Measurements from ENCODE around the gene SLC6A7. TPM values are rescaled to one million over a fixed set of nuclear protein-coding genes. Genes with fewer than 3 reads are reported as not detected.

SLC6A7 gene
- polyA plus RNA-seq, 6 donors from 2014 or later, result not detected

DNA sequence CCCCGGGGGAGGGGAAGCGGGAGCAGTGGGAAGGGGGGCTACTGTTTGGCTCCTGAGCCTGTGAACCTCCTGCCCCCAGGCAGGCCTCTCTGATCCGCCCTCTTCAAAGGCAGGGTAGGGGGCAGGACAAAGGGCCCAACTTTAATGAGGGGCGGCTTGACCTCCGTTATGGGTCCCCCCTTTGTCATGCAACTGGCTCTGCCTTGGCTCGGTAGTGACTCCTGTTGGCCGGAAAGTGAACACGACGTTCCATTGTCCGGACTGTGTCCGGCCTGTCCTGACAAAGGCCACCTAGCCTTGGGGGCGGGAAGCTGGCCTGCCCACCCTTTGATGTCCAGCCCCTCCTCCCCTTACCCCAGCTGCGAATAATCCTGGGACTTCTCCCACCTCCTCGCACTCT lies 22.0 kb upstream of the SLC6A7 start:
- Mint-ChIP-seq H3K36me3 (no peaks in the 10 kb centered on the region), H3K4me3 (no peak overlapping the region), H3K27me3 (peaks cover 42 to 72% (median 66%) of the 10 kb centered on the region in 3 donors), H3K9me3 (peaks cover 0 to 2% (median 0%) of the 10 kb centered on the region in 7 donors), H3K27ac (no peak overlapping the region), H3K4me1 (peaks cover 3 to 5% (median 3%) of the 10 kb centered on the region in 3 donors)
- no peak for DNase-seq
- no peak for ATAC-seq (ENCODE audit: low read depth in 2 of 2)

DNA sequence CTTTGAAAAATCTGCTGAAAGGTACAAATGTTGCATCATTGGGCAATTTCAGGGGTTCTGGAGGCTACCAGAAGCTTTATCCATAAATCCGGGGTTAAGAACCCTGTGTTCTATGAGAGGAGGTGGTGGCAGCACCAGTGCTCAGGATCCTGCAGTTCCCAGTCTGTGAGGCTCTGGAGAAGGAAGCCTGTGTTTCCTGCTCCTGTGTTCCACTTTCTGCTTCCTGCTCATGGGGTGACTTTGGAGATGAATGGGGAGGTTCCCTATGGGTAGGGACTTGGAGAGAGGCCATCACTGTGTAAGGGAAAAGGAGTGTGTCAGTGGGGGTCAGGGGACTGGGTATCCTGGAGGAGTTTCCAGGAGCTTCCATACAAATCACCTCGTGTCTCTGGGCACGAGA lies 21.0 kb upstream of the SLC6A7 start:
- ATAC-seq (ENCODE audit: low read depth in 2 of 2) (no peak), DNase-seq (no peak)
- Mint-ChIP-seq H3K27me3 (peaks cover 51 to 80% (median 74%) of the 10 kb centered on the region in 3 donors), H3K4me3 (no peak overlapping the region), H3K9me3 (peaks cover 0 to 2% (median 0%) of the 10 kb centered on the region in 7 donors), H3K36me3 (no peaks in the 10 kb centered on the region), H3K4me1 (peaks cover 3 to 5% (median 3%) of the 10 kb centered on the region in 3 donors), H3K27ac (peak overlapping the region in 1 of 6 donors; percentile 26)

DNA sequence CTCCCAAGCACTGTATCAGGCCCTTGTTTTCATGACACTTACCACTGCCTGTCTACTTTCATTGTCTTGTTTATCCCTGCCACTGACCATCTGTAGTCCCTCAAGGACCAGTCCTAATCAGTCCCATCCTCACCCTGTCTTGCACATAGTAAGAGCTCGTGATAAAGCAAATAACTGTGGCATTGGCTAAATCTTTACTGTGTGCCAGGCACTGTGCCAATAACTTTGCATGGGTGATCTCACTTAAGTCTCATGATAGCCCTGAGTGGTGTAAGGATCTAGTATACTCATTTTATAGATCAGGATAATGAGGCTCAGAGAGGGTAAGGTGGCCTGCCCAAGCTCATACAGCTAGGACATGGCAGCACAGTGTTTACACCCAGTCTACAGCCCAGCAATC lies 17.7 kb upstream of the SLC6A7 start:
- Mint-ChIP-seq H3K36me3 (no peaks in the 10 kb centered on the region), H3K27me3 (peaks cover 37 to 76% (median 65%) of the 10 kb centered on the region in 3 donors), H3K4me1 (peaks cover 3 to 5% (median 3%) of the 10 kb centered on the region in 3 donors), H3K27ac (peak overlapping the region in 1 of 6 donors; percentile 82), H3K4me3 (peak overlapping the region in 1 of 8 donors; percentile 20), H3K9me3 (peaks cover 0 to 2% (median 0%) of the 10 kb centered on the region in 7 donors)
- ATAC-seq (ENCODE audit: low read depth in 2 of 2) (no peak), DNase-seq (no peak)

DNA sequence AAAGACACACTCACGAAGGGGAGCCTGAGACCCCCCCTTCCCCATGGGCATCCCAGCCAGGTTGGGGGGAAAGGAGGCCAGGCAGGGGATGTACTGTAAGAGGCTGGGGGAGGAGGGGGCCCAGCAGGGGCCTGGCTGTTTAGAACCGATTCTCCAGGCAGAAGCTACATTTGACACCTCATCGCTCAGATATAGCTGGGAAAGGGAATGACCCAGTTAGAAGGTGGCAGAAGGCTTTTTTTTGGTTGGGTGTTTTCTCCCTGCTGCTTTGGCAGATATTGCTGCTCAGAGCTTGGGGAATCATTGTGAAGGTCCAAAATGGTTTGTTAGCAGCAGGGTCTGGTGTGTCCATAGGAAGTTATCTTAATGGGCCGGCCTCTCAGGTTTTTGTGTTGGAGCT lies 17.3 kb upstream of the SLC6A7 start:
- Mint-ChIP-seq H3K27me3 (peaks cover 34 to 72% (median 62%) of the 10 kb centered on the region in 3 donors), H3K27ac (no peak overlapping the region), H3K4me1 (peaks cover under 1 to 2% (median under 1%) of the 10 kb centered on the region in 3 donors), H3K9me3 (peaks cover 0 to 2% (median 0%) of the 10 kb centered on the region in 7 donors), H3K36me3 (no peaks in the 10 kb centered on the region), H3K4me3 (no peak overlapping the region)
- no peak for ATAC-seq (ENCODE audit: low read depth in 2 of 2)
- no peak for DNase-seq

DNA sequence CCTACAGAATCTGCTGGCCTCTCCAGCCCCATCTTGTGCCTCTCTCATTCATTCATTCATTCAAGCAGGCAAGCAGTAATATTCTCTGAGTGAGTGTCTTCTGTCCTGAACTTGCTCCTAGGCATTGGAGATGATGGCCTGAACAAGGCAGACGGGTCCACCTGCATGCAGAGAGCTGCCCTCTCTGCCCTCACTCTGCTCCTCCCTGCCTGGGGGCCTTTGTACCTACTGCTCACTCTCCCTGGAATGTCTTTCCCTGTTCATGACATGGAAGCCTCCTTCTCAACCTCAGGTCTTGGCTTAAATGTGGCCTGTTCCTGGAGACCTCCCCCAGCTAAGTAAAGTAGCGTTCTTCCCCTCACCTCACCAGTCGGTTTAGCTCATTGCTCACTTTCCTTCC lies 16.7 kb upstream of the SLC6A7 start:
- Mint-ChIP-seq H3K27me3 (peaks cover 31 to 66% (median 56%) of the 10 kb centered on the region in 3 donors), H3K9me3 (peaks cover 0 to under 1% (median 0%) of the 10 kb centered on the region in 7 donors), H3K4me3 (no peak overlapping the region), H3K36me3 (no peaks in the 10 kb centered on the region), H3K4me1 (no peaks in the 10 kb centered on the region), H3K27ac (peak overlapping the region in 1 of 6 donors; percentile 4)
- DNase-seq (no peak), ATAC-seq (ENCODE audit: low read depth in 2 of 2) (no peak)

DNA sequence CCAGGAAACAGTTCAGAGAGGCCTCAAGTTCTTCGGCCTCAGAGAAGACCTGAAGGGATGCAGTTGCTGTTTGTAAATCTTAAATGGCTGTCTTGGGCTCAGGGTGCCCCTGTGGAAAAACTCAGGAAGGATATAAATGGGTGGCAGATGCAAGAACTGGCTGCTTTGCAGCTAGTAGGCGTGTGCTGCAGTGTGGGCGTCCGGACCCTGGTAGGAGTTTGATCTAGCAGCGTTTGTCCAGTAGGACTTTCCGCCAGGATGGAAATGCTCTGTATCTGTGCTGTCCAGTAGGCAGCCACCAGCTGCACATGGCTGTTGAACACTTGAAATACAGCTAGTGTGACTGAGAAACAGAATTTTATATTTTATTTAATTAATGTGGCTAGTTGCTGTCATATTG lies 15.6 kb upstream of the SLC6A7 start:
- H3K27me3 Mint-ChIP-seq, result peaks cover 21 to 56% (median 44%) of the 10 kb centered on the region in 3 donors
- no peak overlapping the region for H3K4me3 Mint-ChIP-seq
- no peaks in the 10 kb centered on the region for H3K9me3 Mint-ChIP-seq
- ATAC-seq (ENCODE audit: low read depth in 2 of 2) (no peak), DNase-seq (no peak)
- H3K36me3 Mint-ChIP-seq, result no peaks in the 10 kb centered on the region
- H3K4me1 Mint-ChIP-seq, result no peaks in the 10 kb centered on the region
- H3K27ac Mint-ChIP-seq, result no peak overlapping the region

DNA sequence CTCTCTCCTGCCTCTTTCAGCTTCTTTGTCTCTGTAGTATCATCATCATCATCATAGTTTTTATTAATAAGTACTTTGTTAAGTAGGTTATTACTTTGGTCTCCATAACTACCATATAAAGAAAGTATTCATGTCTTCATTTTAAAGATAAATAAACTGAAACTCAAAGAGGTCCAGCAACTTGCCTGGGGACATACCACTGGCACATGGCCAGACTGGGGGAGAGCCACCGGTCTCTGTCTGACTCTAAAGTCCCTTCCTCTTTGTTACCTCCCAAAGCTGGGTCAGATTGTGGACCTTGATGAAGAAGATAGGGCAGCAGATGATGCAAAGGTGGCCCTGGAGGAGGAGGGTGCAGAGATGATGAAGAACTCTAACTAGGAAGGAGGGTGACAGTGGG lies 14.8 kb upstream of the SLC6A7 start:
- H3K4me3 Mint-ChIP-seq, result no peak overlapping the region
- H3K36me3 Mint-ChIP-seq, result no peaks in the 10 kb centered on the region
- no peaks in the 10 kb centered on the region for H3K9me3 Mint-ChIP-seq
- DNase-seq (no peak), ATAC-seq (ENCODE audit: low read depth in 2 of 2) (no peak)
- no peak overlapping the region for H3K27ac Mint-ChIP-seq
- H3K4me1 Mint-ChIP-seq, result no peaks in the 10 kb centered on the region
- peaks cover 18 to 48% (median 38%) of the 10 kb centered on the region in 3 donors for H3K27me3 Mint-ChIP-seq

DNA sequence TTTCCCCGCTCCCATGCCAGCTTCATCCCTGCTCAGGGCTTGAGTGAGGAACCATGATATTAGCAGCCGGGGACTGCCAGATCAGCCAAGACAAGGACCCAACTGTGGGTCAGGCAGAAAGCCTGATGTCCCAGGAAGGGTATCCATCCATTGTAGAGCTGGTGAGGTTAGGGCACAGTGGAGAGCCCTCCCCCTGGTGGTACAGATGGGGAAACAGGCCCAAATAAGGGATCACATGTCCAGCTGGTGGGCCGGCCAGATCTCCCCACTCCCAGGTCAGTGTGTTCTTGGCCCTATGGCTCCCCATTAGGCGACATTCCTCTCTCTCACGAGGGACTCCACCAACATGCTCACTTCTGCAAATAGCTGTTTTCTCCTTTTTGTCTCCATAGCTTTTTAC lies 14.3 kb upstream of the SLC6A7 start:
- H3K4me3 Mint-ChIP-seq, result no peak overlapping the region
- ATAC-seq (ENCODE audit: low read depth in 2 of 2), result no peak
- H3K4me1 Mint-ChIP-seq, result no peaks in the 10 kb centered on the region
- DNase-seq, result no peak
- H3K9me3 Mint-ChIP-seq, result no peaks in the 10 kb centered on the region
- no peak overlapping the region for H3K27ac Mint-ChIP-seq
- H3K36me3 Mint-ChIP-seq, result no peaks in the 10 kb centered on the region
- peaks cover 15 to 43% (median 33%) of the 10 kb centered on the region in 3 donors for H3K27me3 Mint-ChIP-seq

DNA sequence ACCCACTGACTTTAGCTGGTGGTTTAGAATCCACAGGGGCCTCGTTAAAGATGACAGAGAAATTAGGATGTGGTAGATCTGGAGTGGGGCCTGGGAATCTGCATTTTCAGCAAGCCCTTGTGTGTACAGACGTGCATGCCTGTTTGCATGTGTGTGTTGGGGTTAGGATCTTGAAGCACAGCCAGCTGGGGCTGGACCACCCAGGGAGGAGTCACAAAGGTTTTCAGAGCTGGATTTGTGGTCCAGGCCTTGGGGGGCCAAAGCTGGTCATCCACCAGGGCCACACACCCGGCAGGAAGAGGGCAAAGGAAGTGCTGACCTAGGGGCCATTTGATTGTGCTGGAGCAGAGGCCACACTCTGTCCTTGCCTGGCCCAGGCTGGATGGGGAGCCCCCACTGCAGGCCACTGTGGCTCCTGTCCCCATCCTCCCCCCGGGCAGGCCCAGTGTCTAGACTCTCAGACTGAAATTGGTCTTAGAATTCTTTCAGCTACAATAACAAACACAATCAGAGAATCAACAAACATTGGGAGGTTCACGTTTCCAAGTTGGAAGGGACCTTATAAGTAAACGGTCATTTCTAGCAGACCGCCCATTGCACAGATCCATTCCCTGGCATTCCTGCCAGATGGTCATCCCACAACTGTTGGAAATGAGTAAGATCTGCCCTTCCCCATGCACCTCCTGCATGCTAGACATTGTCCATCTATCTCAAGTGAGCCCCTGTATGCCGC lies 13.0 kb upstream of the SLC6A7 start:
- Mint-ChIP-seq H3K4me1 (no peaks in the 10 kb centered on the region), H3K9me3 (no peaks in the 10 kb centered on the region), H3K36me3 (no peaks in the 10 kb centered on the region), H3K27ac (no peak overlapping the region), H3K27me3 (peaks cover 14 to 43% (median 31%) of the 10 kb centered on the region in 3 donors), H3K4me3 (no peak overlapping the region)
- ATAC-seq (ENCODE audit: low read depth in 2 of 2) (no peak), DNase-seq (no peak)

DNA sequence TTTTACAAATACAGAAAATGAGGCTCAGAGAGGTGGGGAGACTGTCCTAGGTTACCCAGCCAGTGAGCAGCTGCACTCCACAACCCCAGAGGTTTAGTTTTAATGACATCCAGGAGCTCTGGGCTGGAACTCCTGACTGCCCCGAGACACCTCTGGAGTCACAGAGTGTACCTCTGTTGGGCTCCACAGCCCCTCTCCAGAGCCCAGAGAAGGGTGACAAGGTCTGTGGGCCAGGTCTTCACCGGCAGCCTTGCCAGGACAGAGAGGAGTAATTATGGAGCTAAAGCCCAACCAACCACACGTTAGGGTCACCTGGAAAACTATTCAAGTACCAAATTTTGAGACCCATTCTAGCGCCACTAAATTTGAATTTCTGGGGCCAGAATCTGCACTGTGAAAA lies 12.1 kb upstream of the SLC6A7 start:
- Mint-ChIP-seq H3K27ac (no peak overlapping the region), H3K4me1 (no peaks in the 10 kb centered on the region), H3K36me3 (no peaks in the 10 kb centered on the region), H3K27me3 (peaks cover 10 to 43% (median 31%) of the 10 kb centered on the region in 3 donors), H3K9me3 (no peaks in the 10 kb centered on the region), H3K4me3 (no peak overlapping the region)
- DNase-seq (no peak), ATAC-seq (ENCODE audit: low read depth in 2 of 2) (no peak)

DNA sequence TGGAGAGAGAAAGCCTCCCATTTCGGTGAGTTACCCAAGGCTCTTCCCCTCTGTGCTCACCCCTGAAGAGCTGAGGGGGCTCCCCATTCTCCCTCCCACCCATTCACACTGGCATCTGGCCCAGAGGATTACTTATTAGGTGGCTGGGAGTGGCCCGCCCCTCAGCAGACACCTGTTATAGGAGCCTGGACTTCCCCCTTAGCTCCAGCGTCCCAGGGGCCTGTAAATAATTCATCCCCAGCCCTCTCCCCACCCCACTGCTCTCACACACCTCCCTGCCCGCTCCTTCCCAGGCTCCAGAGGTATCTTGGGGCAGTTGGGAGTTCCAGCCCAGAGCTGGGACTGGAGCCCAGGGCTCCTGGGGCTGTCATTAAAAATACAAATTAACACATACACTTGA lies 11.6 kb upstream of the SLC6A7 start:
- Mint-ChIP-seq H3K27ac (no peak overlapping the region), H3K36me3 (no peaks in the 10 kb centered on the region), H3K9me3 (no peaks in the 10 kb centered on the region), H3K4me1 (no peaks in the 10 kb centered on the region), H3K27me3 (peaks cover 7 to 43% (median 34%) of the 10 kb centered on the region in 3 donors), H3K4me3 (no peak overlapping the region)
- DNase-seq, result no peak
- no peak for ATAC-seq (ENCODE audit: low read depth in 2 of 2)

DNA sequence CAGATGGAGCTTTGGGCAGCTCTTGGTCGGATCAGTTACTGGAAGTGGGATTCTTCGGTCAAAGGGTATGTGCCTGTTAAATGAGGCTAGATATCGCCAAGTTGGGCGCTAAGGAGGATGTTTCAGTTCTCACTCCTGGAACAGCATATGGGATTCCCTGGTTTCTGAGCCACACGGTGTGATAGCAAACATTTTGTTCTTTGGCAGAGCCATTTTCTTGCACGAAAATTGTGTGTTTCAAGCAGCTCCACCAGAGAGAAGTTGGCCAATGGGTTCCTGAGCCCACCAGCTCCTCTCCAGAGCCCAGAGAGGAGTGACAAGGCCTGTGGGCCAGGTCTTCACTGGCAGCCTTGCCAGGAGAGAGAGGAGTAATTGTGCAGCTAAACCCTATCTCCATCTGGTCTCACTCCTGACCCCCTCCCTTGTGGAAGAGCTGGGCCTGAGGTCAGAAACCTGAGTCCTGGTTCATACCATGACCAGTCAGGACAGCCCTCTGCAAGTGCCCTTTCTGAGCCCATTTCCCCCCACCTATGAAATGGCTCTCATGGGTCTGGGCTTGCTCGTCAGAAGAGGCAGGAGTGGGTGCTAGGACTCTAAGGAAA lies 10.7 kb upstream of the SLC6A7 start:
- Mint-ChIP-seq H3K27ac (peak overlapping the region in 1 of 6 donors; percentile 1), H3K9me3 (no peaks in the 10 kb centered on the region), H3K4me3 (no peak overlapping the region), H3K4me1 (no peaks in the 10 kb centered on the region), H3K36me3 (no peaks in the 10 kb centered on the region), H3K27me3 (peaks cover 0 to 35% (median 30%) of the 10 kb centered on the region in 3 donors)
- ATAC-seq (ENCODE audit: low read depth in 2 of 2) (no peak), DNase-seq (no peak)

DNA sequence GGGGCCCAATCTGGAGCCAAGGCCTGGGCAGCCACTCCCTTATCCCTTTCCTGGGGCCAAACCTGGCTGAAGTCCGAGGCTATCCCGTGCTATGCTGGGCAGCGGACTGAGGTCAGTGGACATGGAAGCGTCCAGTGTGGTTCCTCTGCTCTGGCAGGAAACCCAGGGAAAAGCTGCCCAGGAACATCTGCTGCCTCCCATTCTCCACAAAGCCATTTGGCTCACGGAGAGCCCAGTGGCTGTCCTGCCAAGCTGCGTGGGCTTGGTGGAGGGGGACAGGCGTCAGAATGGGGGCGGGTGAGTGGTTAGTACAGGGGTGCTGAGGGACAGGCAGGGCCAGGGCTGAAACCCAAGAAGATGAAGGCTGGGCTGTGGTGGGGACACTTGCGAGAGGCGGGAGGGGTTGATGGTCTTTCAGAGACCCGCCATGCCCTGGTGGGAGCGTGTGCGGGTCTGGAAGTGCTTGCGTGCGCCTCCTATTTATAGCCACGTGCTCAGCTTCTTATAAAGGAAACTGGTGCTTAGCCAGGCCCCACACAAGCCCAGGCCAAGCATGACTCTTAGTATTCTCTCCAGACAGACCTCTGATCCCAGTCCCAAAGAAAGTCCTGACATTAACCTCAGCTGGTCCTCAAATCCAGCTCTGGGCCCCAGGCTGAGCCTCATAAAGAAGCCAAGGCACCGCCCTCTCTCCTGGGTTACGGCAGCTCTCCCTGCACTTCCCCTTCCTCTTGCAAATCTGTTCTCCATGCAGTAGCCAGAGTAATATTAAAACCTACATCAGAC lies 9.4 kb upstream of the SLC6A7 start:
- no peak for DNase-seq
- Mint-ChIP-seq H3K4me3 (no peak overlapping the region), H3K27ac (peak overlapping the region in 1 of 6 donors; percentile 28), H3K36me3 (no peaks in the 10 kb centered on the region), H3K4me1 (no peaks in the 10 kb centered on the region), H3K27me3 (peaks cover 0 to 38% (median 28%) of the 10 kb centered on the region in 3 donors), H3K9me3 (no peaks in the 10 kb centered on the region)
- no peak for ATAC-seq (ENCODE audit: low read depth in 2 of 2)
